ENCODE measurements around the gene ZBTB20. TPM values are rescaled to one million over a fixed set of nuclear protein-coding genes. Genes with fewer than 3 reads are reported as not detected.

Gene ZBTB20
- total RNA-seq, 1 donor from 2014 or later: 23.5 TPM

DNA sequence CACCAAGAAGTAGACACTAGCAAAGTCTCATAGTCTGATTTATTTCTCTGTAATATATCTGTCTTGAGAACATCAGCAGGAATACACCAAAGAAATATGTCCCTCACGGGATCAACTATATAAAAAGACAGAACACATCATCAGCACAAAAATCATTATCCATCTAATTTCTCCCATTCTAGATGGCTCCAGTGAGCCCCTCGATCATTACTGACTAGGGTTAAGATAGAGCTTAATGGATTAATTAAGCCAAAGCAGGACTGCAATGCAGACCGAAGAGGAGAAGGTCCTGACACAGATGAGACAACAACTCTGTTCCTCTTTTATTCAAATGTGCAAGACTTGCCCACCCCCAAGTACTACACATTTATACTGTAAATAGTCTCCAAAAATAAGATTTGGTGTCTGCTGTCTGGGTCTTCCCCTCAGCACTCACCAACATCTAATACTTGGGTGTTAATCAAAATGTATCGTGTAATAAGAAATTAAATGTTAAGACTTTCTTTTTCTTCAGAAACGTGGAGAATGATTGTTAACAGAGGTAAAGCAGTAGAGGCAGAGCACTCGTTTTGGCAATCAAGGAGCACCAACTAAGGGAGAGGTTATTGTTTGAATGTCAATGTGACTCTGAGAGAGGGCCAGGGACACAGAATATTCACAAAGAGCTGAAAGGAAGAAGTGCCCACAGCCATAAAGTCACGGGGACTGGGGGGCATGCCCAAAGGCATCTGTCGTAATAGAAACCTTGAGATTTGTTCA, 719.6 kb downstream of the ZBTB20 start:
- Histone ChIP-seq H3K27me3 (ENCODE audit: control insufficient read depth in 3 of 3, insufficient read depth in 3 of 3, low read length in 3 of 3) (no peaks in the 10 kb centered on the region), H3K4me3 (ENCODE audit: low read length in 3 of 3) (no peak overlapping the region), H3K9me3 (ENCODE audit: control insufficient read depth in 3 of 3, low read length in 3 of 3) (no peaks in the 10 kb centered on the region), H3K36me3 (ENCODE audit: control insufficient read depth in 3 of 3, insufficient read depth in 3 of 3, low read length in 3 of 3) (no peaks in the 10 kb centered on the region), H3K27ac (ENCODE audit: low read depth, low read length) (no peak overlapping the region), H3K4me1 (ENCODE audit: control insufficient read depth in 3 of 3, insufficient read depth in 3 of 3, low read length in 3 of 3) (peaks cover 3 to 8% (median 5%) of the 10 kb centered on the region in 3 donors), H3K9ac (ENCODE audit: low read depth in 1 of 3, low read length in 3 of 3) (no peak overlapping the region)

DNA sequence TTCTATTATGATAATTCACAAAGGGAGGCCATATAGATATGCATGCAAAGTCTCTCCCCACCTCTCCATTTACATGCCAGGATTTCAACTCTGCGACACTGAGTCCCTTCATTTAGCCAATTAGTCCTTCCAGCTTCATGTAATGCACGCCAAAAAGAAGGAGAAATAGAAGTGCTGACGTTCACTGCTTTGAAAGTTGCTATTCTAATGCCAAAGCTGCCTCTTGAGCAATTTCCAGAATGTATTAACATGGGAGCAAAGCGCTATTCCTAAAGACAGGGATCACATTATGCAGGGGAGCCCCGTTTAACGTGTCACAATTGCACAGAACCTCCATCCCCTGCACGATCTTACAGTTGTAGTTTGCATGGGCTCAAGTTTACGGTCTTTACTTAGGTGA, 722.8 kb downstream of the ZBTB20 start:
- H3K9ac ChIP-seq (ENCODE audit: low read depth in 1 of 3, low read length in 3 of 3): no peak overlapping the region
- H3K27ac ChIP-seq (ENCODE audit: low read depth, low read length): no peak overlapping the region
- H3K4me3 ChIP-seq (ENCODE audit: low read length in 3 of 3): no peak overlapping the region
- H3K36me3 ChIP-seq (ENCODE audit: control insufficient read depth in 3 of 3, insufficient read depth in 3 of 3, low read length in 3 of 3): no peaks in the 10 kb centered on the region
- H3K4me1 ChIP-seq (ENCODE audit: control insufficient read depth in 3 of 3, insufficient read depth in 3 of 3, low read length in 3 of 3): peaks cover 5 to 8% (median 8%) of the 10 kb centered on the region in 3 donors
- H3K27me3 ChIP-seq (ENCODE audit: control insufficient read depth in 3 of 3, insufficient read depth in 3 of 3, low read length in 3 of 3): no peaks in the 10 kb centered on the region
- H3K9me3 ChIP-seq (ENCODE audit: control insufficient read depth in 3 of 3, low read length in 3 of 3): no peaks in the 10 kb centered on the region

DNA sequence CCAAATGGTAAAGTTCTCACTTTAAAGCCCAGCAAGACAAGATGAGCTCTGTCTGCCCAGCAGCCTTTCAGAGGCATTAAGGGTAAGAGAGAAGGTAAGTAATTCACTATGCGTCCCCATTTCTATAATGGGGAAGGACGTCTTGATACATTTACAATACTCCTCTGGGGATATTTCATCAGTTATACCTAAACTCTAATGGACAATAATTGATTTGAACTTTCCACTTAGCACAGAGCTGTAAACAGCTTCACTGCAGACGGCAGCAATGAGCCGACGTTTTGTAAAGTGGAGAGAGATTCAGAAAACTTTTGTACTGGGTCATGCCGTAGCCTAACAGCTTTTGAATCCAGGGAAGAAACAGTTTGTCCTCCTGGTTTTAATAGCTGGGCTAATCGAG, 725.9 kb downstream of the ZBTB20 start:
- Histone ChIP-seq H3K27ac (ENCODE audit: low read depth, low read length) (no peak overlapping the region), H3K9me3 (ENCODE audit: control insufficient read depth in 3 of 3, low read length in 3 of 3) (no peaks in the 10 kb centered on the region), H3K4me1 (ENCODE audit: control insufficient read depth in 3 of 3, insufficient read depth in 3 of 3, low read length in 3 of 3) (peaks cover 12 to 21% (median 20%) of the 10 kb centered on the region in 3 donors), H3K36me3 (ENCODE audit: control insufficient read depth in 3 of 3, insufficient read depth in 3 of 3, low read length in 3 of 3) (no peaks in the 10 kb centered on the region), H3K4me3 (ENCODE audit: low read length in 3 of 3) (no peak overlapping the region), H3K27me3 (ENCODE audit: control insufficient read depth in 3 of 3, insufficient read depth in 3 of 3, low read length in 3 of 3) (no peaks in the 10 kb centered on the region), H3K9ac (ENCODE audit: low read depth in 1 of 3, low read length in 3 of 3) (no peak overlapping the region)

DNA sequence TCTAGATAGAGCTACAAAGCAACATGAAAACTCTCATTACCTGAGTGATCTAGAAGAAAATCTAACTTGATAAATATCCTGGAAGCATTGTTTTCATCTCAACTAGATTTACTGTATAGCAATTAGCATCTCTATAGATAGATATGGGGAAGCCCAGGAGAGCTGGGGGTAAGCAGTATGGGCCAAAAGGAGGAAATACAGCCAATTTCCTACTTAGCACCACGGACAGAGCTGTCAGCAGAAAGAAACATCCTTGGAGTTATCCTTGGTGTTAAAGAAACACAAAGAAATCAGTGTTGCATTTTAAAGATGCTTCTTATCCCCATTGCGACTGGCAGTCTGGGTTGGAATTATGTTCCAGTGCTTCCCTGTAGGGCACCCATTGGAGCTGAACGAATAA, 727.0 kb downstream of the ZBTB20 start:
- H3K4me3 ChIP-seq (ENCODE audit: low read length in 3 of 3): no peak overlapping the region
- no peaks in the 10 kb centered on the region for H3K36me3 ChIP-seq (ENCODE audit: control insufficient read depth in 3 of 3, insufficient read depth in 3 of 3, low read length in 3 of 3)
- peaks cover 11 to 23% (median 21%) of the 10 kb centered on the region in 3 donors for H3K4me1 ChIP-seq (ENCODE audit: control insufficient read depth in 3 of 3, insufficient read depth in 3 of 3, low read length in 3 of 3)
- no peak overlapping the region for H3K9ac ChIP-seq (ENCODE audit: low read depth in 1 of 3, low read length in 3 of 3)
- H3K9me3 ChIP-seq (ENCODE audit: control insufficient read depth in 3 of 3, low read length in 3 of 3): no peaks in the 10 kb centered on the region
- H3K27ac ChIP-seq (ENCODE audit: low read depth, low read length): no peak overlapping the region
- H3K27me3 ChIP-seq (ENCODE audit: control insufficient read depth in 3 of 3, insufficient read depth in 3 of 3, low read length in 3 of 3): no peaks in the 10 kb centered on the region

DNA sequence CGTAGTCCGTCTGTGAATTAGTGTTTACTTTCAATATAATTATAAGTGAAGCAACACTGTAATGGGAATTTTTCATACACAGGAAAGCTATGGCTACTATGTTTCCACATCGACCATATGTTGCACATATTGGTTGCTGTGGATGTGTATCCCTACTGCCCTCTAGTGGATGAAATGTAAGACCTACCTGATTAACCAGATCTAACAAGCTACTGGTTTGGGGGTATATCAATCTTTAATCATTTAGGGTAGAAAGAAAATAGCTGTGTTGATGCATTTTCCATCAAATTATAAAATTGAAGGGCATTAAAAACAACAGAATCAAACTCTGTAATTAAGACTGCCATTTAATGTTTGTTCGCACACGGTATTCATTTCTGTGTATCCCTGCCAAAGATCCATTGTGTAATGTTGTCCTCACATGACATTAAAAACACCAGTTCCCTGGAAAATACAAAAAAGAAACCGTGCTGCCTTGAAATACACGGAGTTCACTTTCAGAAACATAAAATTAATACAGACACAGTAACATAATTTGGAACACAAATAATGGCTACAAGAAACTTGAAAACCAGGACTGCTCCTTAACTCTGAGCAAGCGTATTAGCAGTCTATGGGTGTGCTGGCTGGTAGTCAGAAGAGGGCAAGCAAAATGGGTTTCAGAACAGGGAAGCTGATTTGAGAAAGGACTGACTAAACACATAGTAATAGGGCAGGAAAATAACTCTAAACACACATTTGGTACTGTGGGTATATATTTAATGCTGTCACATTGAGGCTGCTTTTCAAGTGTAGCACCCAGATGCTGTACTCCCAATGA, 728.2 kb downstream of the ZBTB20 start:
- peak overlapping the region in 2 of 3 donors; percentile 6 to 8 for H3K4me3 ChIP-seq (ENCODE audit: low read length in 3 of 3)
- H3K9ac ChIP-seq (ENCODE audit: low read depth in 1 of 3, low read length in 3 of 3): no peak overlapping the region
- H3K9me3 ChIP-seq (ENCODE audit: control insufficient read depth in 3 of 3, low read length in 3 of 3): no peaks in the 10 kb centered on the region
- H3K36me3 ChIP-seq (ENCODE audit: control insufficient read depth in 3 of 3, insufficient read depth in 3 of 3, low read length in 3 of 3): no peaks in the 10 kb centered on the region
- H3K27ac ChIP-seq (ENCODE audit: low read depth, low read length): peak overlapping the region; percentile 14
- H3K27me3 ChIP-seq (ENCODE audit: control insufficient read depth in 3 of 3, insufficient read depth in 3 of 3, low read length in 3 of 3): no peaks in the 10 kb centered on the region
- peaks cover 9 to 21% (median 21%) of the 10 kb centered on the region in 3 donors for H3K4me1 ChIP-seq (ENCODE audit: control insufficient read depth in 3 of 3, insufficient read depth in 3 of 3, low read length in 3 of 3)

DNA sequence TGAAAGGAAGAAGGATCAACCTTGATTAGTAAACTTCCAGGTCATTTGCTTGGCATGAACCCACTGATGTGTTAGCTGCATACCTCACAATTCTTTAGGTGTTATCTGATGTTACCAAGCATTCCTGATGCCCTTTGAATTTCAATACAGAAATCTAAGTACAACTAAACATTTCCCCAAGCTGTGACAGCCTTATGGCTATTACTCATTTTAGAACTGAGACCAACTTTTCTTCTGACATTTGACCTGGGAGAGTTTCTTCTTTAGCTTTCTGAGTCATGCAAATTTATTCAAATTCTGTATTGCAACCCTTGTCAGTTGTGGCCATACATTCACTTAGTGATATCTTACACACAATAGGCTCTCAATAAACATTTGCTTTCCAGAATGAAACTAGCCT, 729.0 kb downstream of the ZBTB20 start:
- H3K27ac ChIP-seq (ENCODE audit: low read depth, low read length): peak overlapping the region; percentile 14
- H3K4me3 ChIP-seq (ENCODE audit: low read length in 3 of 3): no peak overlapping the region
- H3K9me3 ChIP-seq (ENCODE audit: control insufficient read depth in 3 of 3, low read length in 3 of 3): no peaks in the 10 kb centered on the region
- H3K4me1 ChIP-seq (ENCODE audit: control insufficient read depth in 3 of 3, insufficient read depth in 3 of 3, low read length in 3 of 3): peaks cover 9 to 21% (median 21%) of the 10 kb centered on the region in 3 donors
- H3K36me3 ChIP-seq (ENCODE audit: control insufficient read depth in 3 of 3, insufficient read depth in 3 of 3, low read length in 3 of 3): no peaks in the 10 kb centered on the region
- no peaks in the 10 kb centered on the region for H3K27me3 ChIP-seq (ENCODE audit: control insufficient read depth in 3 of 3, insufficient read depth in 3 of 3, low read length in 3 of 3)
- H3K9ac ChIP-seq (ENCODE audit: low read depth in 1 of 3, low read length in 3 of 3): no peak overlapping the region

DNA sequence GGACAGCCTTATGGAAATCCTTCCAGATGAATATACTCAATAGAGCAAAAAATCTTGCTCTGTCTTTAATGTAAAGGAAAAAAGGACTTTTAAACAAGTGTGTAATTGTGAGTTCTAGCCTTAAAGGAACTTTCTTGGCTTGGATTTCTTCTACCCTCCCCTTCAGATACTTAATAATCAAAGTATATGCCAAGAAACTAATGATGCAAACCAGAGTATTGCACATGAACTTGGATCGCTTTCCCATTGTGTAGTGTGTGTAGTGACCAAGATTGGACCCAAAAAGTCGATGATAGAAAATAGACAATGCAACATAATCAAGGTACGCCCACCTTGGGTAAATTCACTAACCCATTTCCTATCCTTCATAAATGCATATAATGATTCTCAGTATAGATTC, 729.4 kb downstream of the ZBTB20 start:
- Histone ChIP-seq H3K27me3 (ENCODE audit: control insufficient read depth in 3 of 3, insufficient read depth in 3 of 3, low read length in 3 of 3) (no peaks in the 10 kb centered on the region), H3K36me3 (ENCODE audit: control insufficient read depth in 3 of 3, insufficient read depth in 3 of 3, low read length in 3 of 3) (no peaks in the 10 kb centered on the region), H3K4me3 (ENCODE audit: low read length in 3 of 3) (no peak overlapping the region), H3K27ac (ENCODE audit: low read depth, low read length) (no peak overlapping the region), H3K9ac (ENCODE audit: low read depth in 1 of 3, low read length in 3 of 3) (no peak overlapping the region), H3K4me1 (ENCODE audit: control insufficient read depth in 3 of 3, insufficient read depth in 3 of 3, low read length in 3 of 3) (peaks cover 10 to 22% (median 22%) of the 10 kb centered on the region in 3 donors), H3K9me3 (ENCODE audit: control insufficient read depth in 3 of 3, low read length in 3 of 3) (no peaks in the 10 kb centered on the region)

DNA sequence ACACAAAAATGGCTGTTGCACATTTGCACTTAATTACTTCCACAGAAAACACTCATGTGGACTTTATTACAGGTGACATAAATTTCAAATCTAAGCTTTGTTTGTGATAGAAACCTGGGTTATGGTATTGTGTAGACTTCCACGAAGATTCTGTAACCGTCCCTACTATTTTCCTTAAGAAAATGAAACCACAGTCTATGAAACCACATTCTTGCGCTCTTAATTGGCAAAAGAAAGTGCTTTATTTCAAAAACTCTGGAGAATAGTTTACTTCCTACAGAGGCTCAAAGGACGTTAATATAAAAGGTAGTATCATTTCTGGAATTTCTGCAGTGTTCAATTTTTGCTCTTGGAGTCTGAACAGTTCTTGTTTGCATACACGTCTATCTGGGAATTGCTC, 729.8 kb downstream of the ZBTB20 start:
- Histone ChIP-seq H3K4me3 (ENCODE audit: low read length in 3 of 3) (no peak overlapping the region), H3K27me3 (ENCODE audit: control insufficient read depth in 3 of 3, insufficient read depth in 3 of 3, low read length in 3 of 3) (no peaks in the 10 kb centered on the region), H3K27ac (ENCODE audit: low read depth, low read length) (no peak overlapping the region), H3K9me3 (ENCODE audit: control insufficient read depth in 3 of 3, low read length in 3 of 3) (no peaks in the 10 kb centered on the region), H3K36me3 (ENCODE audit: control insufficient read depth in 3 of 3, insufficient read depth in 3 of 3, low read length in 3 of 3) (no peaks in the 10 kb centered on the region), H3K4me1 (ENCODE audit: control insufficient read depth in 3 of 3, insufficient read depth in 3 of 3, low read length in 3 of 3) (peaks cover 14 to 26% (median 26%) of the 10 kb centered on the region in 3 donors), H3K9ac (ENCODE audit: low read depth in 1 of 3, low read length in 3 of 3) (no peak overlapping the region)

DNA sequence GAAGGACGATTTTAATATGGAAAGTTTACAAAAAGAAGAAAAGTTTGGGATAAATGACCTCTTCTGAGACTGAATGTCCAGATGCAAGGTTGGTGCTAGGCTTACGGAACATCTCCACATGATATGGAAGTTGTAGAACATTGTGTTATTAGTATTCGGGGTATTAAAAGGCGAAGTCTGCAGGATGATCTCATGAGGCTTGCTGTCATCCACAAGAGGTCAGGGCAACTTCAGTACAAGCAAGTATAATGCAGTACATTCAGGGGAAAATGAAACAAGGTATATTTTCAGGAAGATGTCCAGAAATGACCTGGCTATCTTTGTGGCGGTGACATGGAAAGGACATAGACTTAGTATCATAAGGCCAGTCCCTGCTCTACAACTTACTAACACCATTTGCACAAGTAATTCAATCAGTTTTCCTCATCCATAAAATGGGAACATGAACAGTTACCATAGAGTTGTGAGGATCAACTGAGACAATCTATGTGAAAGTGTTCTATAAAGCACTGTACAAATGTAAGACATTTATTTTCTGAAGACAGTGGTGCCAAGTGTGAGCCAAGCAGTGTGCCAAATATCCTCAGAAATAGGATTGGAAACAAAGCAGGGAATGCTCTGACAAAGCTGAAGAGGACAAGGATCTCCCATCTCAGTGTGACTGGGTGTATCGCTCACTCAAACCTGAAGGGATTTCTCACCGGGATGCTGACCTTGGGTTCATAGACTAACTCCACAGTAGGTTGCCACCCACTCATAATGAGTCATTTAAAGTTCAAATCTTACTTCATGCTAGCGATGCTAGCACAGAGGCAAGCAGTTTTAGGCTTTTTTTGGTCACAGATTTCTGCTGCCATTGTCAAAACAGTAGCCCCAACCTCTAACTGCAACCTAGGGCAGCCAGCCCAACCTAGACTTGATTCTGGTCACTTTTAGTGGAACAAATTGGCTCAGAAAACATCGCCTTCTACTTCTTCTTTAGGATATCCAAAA, 735.0 kb downstream of the ZBTB20 start:
- H3K27ac ChIP-seq (ENCODE audit: low read depth, low read length): peak overlapping the region; percentile 37
- no peaks in the 10 kb centered on the region for H3K27me3 ChIP-seq (ENCODE audit: control insufficient read depth in 3 of 3, insufficient read depth in 3 of 3, low read length in 3 of 3)
- H3K9ac ChIP-seq (ENCODE audit: low read depth in 1 of 3, low read length in 3 of 3): no peak overlapping the region
- no peak overlapping the region for H3K4me3 ChIP-seq (ENCODE audit: low read length in 3 of 3)
- no peaks in the 10 kb centered on the region for H3K9me3 ChIP-seq (ENCODE audit: control insufficient read depth in 3 of 3, low read length in 3 of 3)
- H3K36me3 ChIP-seq (ENCODE audit: control insufficient read depth in 3 of 3, insufficient read depth in 3 of 3, low read length in 3 of 3): no peaks in the 10 kb centered on the region
- peaks cover 21 to 39% (median 34%) of the 10 kb centered on the region in 3 donors for H3K4me1 ChIP-seq (ENCODE audit: control insufficient read depth in 3 of 3, insufficient read depth in 3 of 3, low read length in 3 of 3)
